ENCODE results near the gene ETS1. TPM values are rescaled to one million over a fixed set of nuclear protein-coding genes. Genes with fewer than 3 reads are reported as not detected.

Gene ETS1
- total RNA-seq, 2 experiments from 2014 or later, result 203 to 466 TPM

- Histone ChIP-seq H3K27ac (ENCODE audit: low read depth, low read length, poor library complexity, severe bottlenecking) (no peak overlapping the region), H3K9me3 (ENCODE audit: low read length) (no peaks in the 10 kb centered on the region), H3K9me2 (ENCODE audit: insufficient read depth, low read length) (no peaks in the 10 kb centered on the region), H3K79me2 (ENCODE audit: insufficient read depth, low read depth, low read length) (no peaks in the 10 kb centered on the region), H3K4me1 (ENCODE audit: insufficient read depth, low read length, poor library complexity, severe bottlenecking) (peaks cover 11% of the 10 kb centered on the region), H3K4me3 (ENCODE audit: low read depth, low read length, poor library complexity, severe bottlenecking) (no peak overlapping the region), H3K4me2 (ENCODE audit: low read length) (no peak overlapping the region), H2AFZ (ENCODE audit: low read length) (no peak overlapping the region), H3K36me3 (ENCODE audit: insufficient read depth, low read length) (no peaks in the 10 kb centered on the region), H4K20me1 (ENCODE audit: insufficient read depth, low read length) (no peaks in the 10 kb centered on the region)
- ChIA-PET CTCF (ENCODE audit: unreplicated experiment) (no interaction called here), POLR2A (interaction anchor here (0.6 to 3.7 kb wide), 5 partner anchors 8 to 193 kb away, joined by 3 to 17 read pairs (median 4); no protein-coding TSS in a partner anchor)
- DNase-seq (ENCODE audit: low spot score), result no peak
- intact Hi-C loops (cut with micrococcal nuclease; ENCODE audit: unreplicated experiment), result no loop called here
- BruUV-seq (replicated peaks), result no TSS peak
- no peak for TF ChIP-seq EZH2phosphoT487 (IDR thresholded peaks at IDR 0.05; ENCODE audit: borderline replicate concordance, low read depth, low read length)
- TF ChIP-seq, protein P1, sequence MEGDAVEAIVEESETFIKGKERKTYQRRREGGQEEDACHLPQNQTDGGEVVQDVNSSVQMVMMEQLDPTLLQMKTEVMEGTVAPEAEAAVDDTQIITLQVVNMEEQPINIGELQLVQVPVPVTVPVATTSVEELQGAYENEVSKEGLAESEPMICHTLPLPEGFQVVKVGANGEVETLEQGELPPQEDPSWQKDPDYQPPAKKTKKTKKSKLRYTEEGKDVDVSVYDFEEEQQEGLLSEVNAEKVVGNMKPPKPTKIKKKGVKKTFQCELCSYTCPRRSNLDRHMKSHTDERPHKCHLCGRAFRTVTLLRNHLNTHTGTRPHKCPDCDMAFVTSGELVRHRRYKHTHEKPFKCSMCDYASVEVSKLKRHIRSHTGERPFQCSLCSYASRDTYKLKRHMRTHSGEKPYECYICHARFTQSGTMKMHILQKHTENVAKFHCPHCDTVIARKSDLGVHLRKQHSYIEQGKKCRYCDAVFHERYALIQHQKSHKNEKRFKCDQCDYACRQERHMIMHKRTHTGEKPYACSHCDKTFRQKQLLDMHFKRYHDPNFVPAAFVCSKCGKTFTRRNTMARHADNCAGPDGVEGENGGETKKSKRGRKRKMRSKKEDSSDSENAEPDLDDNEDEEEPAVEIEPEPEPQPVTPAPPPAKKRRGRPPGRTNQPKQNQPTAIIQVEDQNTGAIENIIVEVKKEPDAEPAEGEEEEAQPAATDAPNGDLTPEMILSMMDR (conservative IDR thresholded peaks at IDR 0.05; ENCODE audit: low read length), result no peak
These were observed 53.9 kb downstream of the ETS1 start for GRCh38 chr11:128533472-128533871.

GRCh38 chr11:128532572-128533091 is 54.7 kb downstream of the ETS1 start:
- Histone ChIP-seq H3K27ac (ENCODE audit: low read depth, low read length, poor library complexity, severe bottlenecking) (no peak overlapping the region), H3K36me3 (ENCODE audit: insufficient read depth, low read length) (no peaks in the 10 kb centered on the region), H3K9me2 (ENCODE audit: insufficient read depth, low read length) (no peaks in the 10 kb centered on the region), H3K4me3 (ENCODE audit: low read depth, low read length, poor library complexity, severe bottlenecking) (no peak overlapping the region), H3K9me3 (ENCODE audit: low read length) (no peaks in the 10 kb centered on the region), H3K79me2 (ENCODE audit: insufficient read depth, low read depth, low read length) (no peaks in the 10 kb centered on the region), H2AFZ (ENCODE audit: low read length) (no peak overlapping the region), H4K20me1 (ENCODE audit: insufficient read depth, low read length) (no peaks in the 10 kb centered on the region), H3K4me2 (ENCODE audit: low read length) (no peak overlapping the region), H3K4me1 (ENCODE audit: insufficient read depth, low read length, poor library complexity, severe bottlenecking) (peaks cover 15% of the 10 kb centered on the region)
- DNase-seq (ENCODE audit: low spot score), result no peak
- TF ChIP-seq, protein P1 (conservative IDR thresholded peaks at IDR 0.05; ENCODE audit: low read length), result no peak
- TF ChIP-seq EZH2phosphoT487 (IDR thresholded peaks at IDR 0.05; ENCODE audit: borderline replicate concordance, low read depth, low read length), result no peak
- BruUV-seq (replicated peaks), result no TSS peak
- ChIA-PET POLR2A (interaction anchor here (0.7 to 2.4 kb wide), 3 partner anchors 9 to 247 kb away, joined by 3 to 16 read pairs (median 11); no protein-coding TSS in a partner anchor), CTCF (ENCODE audit: unreplicated experiment) (interaction anchor here (1.0 to 1.6 kb wide), 2 partner anchors 8 to 12 kb away, joined by 3 to 5 read pairs; no protein-coding TSS in a partner anchor)
- intact Hi-C loops (cut with micrococcal nuclease; ENCODE audit: unreplicated experiment), result no loop called here

DNA sequence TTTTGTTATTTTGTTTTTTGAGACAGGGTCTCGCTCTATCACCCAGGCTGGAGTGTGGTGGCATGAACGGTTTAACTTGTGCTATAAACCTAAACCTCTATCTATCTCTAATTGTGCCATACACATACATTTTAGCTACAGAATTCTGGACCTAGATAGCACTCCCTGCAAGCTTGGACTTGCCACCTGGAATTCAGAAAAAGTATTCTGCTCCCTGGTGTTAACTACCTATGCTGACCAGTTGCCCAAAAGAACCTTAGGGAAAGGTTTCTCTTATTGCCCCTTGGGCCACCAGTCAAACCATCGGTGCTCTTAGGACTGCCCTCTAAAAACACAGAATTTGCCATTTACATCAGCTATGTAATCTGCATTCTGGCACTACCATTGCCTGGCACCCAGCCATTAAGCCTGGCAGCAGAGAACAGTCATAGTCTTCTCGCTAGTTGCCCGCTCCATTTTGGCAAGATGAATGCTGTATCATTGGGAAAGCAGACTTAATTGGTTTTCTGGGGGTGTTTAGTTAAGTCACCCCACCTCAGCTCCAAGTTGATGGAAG is 55.3 kb downstream of the ETS1 start:
- Histone ChIP-seq H3K79me2 (ENCODE audit: insufficient read depth, low read depth, low read length) (no peaks in the 10 kb centered on the region), H4K20me1 (ENCODE audit: insufficient read depth, low read length) (no peaks in the 10 kb centered on the region), H3K9me3 (ENCODE audit: low read length) (no peaks in the 10 kb centered on the region), H3K9me2 (ENCODE audit: insufficient read depth, low read length) (no peaks in the 10 kb centered on the region), H3K4me3 (ENCODE audit: low read depth, low read length, poor library complexity, severe bottlenecking) (no peak overlapping the region), H2AFZ (ENCODE audit: low read length) (no peak overlapping the region), H3K4me2 (ENCODE audit: low read length) (no peak overlapping the region), H3K27ac (ENCODE audit: low read depth, low read length, poor library complexity, severe bottlenecking) (no peak overlapping the region), H3K4me1 (ENCODE audit: insufficient read depth, low read length, poor library complexity, severe bottlenecking) (peaks cover 20% of the 10 kb centered on the region), H3K36me3 (ENCODE audit: insufficient read depth, low read length) (no peaks in the 10 kb centered on the region)
- intact Hi-C loops (cut with micrococcal nuclease; ENCODE audit: unreplicated experiment), result no loop called here
- BruUV-seq (replicated peaks), result no TSS peak
- TF ChIP-seq, protein P1 (conservative IDR thresholded peaks at IDR 0.05; ENCODE audit: low read length), result no peak
- no peak for TF ChIP-seq EZH2phosphoT487 (IDR thresholded peaks at IDR 0.05; ENCODE audit: borderline replicate concordance, low read depth, low read length)
- no peak for DNase-seq (ENCODE audit: low spot score)
- ChIA-PET CTCF (ENCODE audit: unreplicated experiment) (interaction anchor here (1.0 to 1.6 kb wide), 3 partner anchors 8 to 22 kb away, joined by 3 to 5 read pairs (median 4); no protein-coding TSS in a partner anchor), POLR2A (interaction anchor here (1.7 to 2.4 kb wide), 3 partner anchors 9 to 58 kb away, joined by 4 to 16 read pairs (median 11); no protein-coding TSS in a partner anchor)
